CD4-positive, alpha-beta memory T cell (primary cell): ENCODE data around the gene MCF2L. TPM values are rescaled to one million over a fixed set of nuclear protein-coding genes. Genes with fewer than 3 reads are reported as not detected.

Experiments used
- CTCF ChIA-PET: fragments of 350-600 bp; sonication (Branson Sonifier 250); formaldehyde crosslinking; loops from one replicate; lab custom pipeline; 2021; ENCODE audit warnings: inconsistent platforms; ENCODE audit not compliant: partially characterized antibody; lab: Charles Lee
- POLR2A ChIA-PET: fragments of 350-600 bp; sonication (Branson Sonifier 250); formaldehyde crosslinking; loops from one replicate; lab custom pipeline; 2021; ENCODE audit not compliant: partially characterized antibody; lab: Charles Lee
- DNase-seq, 5 donors: peaks; one replicate each; pipeline versions ENCODE4 v3.0.0 to v3.0.0-alpha.2; 2020 to 2022; ENCODE audit warnings: mixed read lengths in 1 of 5
- H3K27ac ChIP-seq: one replicate; pipeline ENCODE4 v1.7.0; 2013; ENCODE audit warnings: low read depth, low read length
- H3K27me3 ChIP-seq: 2 replicates; pipeline ENCODE4 v1.7.0; 2013; ENCODE audit warnings: mild to moderate bottlenecking, low read length, moderate library complexity; ENCODE audit not compliant: insufficient read depth
- H3K36me3 ChIP-seq: 2 replicates; pipeline ENCODE4 v1.7.0; 2013; ENCODE audit warnings: mild to moderate bottlenecking, low read length, moderate library complexity; ENCODE audit not compliant: insufficient read depth
- H3K4me1 ChIP-seq: 2 replicates; pipeline ENCODE4 v1.7.0; 2013; ENCODE audit warnings: mild to moderate bottlenecking, low read length, moderate library complexity; ENCODE audit not compliant: insufficient read depth
- H3K4me3 ChIP-seq, 2 donors: one replicate each; pipeline ENCODE4 v1.7.0; 2013; ENCODE audit warnings: low read length in 2 of 2, mild to moderate bottlenecking in 1 of 2
- H3K9me3 ChIP-seq, 2 donors: one replicate each; pipeline ENCODE4 v1.7.0; 2013; ENCODE audit warnings: low read length in 2 of 2, control low read depth in 1 of 2; ENCODE audit not compliant: control insufficient read depth in 1 of 2
- H3K27ac Mint-ChIP-seq, 7 donors: one replicate each; pipeline ENCODE4 v1.8.0; 2020 to 2021; ENCODE audit warnings: mixed read lengths in 7 of 7, mild to moderate bottlenecking in 6 of 7, inconsistent platforms in 3 of 7, moderate library complexity in 3 of 7
- H3K27me3 Mint-ChIP-seq, 2 donors: one replicate each; pipeline ENCODE4 v1.8.0; 2020 to 2021; ENCODE audit warnings: mixed read lengths in 2 of 2
- H3K36me3 Mint-ChIP-seq, 2 donors: one replicate each; pipeline ENCODE4 v1.8.0; 2020 to 2021; ENCODE audit warnings: mixed read lengths in 2 of 2, inconsistent platforms in 1 of 2, mild to moderate bottlenecking in 1 of 2
- H3K4me1 Mint-ChIP-seq, 4 donors: one replicate each; pipeline ENCODE4 v1.8.0; 2020 to 2021; ENCODE audit warnings: mixed read lengths in 4 of 4, mild to moderate bottlenecking in 1 of 4
- H3K4me3 Mint-ChIP-seq, 8 donors: one replicate each; pipeline ENCODE4 v1.8.0; 2020 to 2021; ENCODE audit warnings: mixed read lengths in 8 of 8, mild to moderate bottlenecking in 7 of 8, moderate library complexity in 6 of 8, inconsistent platforms in 3 of 8
- H3K9me3 Mint-ChIP-seq, 8 donors: one replicate each; pipeline ENCODE4 v1.8.0; 2020 to 2021; ENCODE audit warnings: mixed read lengths in 8 of 8, mild to moderate bottlenecking in 5 of 8, inconsistent platforms in 3 of 8, moderate library complexity in 1 of 8
- intact Hi-C: fragments of 100-400 bp; cut with micrococcal nuclease; formaldehyde crosslinking; loops from one replicate; pipeline ENCODE4 v1.15.1; 2023
- polyA plus RNA-seq, 2 donors: library from polyadenylated mRNA; unstranded; fragments of 300-500 nt; fragmentation: Illumina TruSeq; gene quantifications; one replicate each; pipeline ENCODE4 v1.2.3, GENCODE V29; 2021
- total RNA-seq, 2 experiments: library from RNA; stranded (reverse); gene quantifications; one replicate each; pipeline ENCODE4 v1.2.3, GENCODE V29; 2021

The MCF2L gene
- total and polyA plus RNA-seq, 4 experiments from 2014 or later: 0.15 to 18.9 (median 10.4) TPM

DNA sequence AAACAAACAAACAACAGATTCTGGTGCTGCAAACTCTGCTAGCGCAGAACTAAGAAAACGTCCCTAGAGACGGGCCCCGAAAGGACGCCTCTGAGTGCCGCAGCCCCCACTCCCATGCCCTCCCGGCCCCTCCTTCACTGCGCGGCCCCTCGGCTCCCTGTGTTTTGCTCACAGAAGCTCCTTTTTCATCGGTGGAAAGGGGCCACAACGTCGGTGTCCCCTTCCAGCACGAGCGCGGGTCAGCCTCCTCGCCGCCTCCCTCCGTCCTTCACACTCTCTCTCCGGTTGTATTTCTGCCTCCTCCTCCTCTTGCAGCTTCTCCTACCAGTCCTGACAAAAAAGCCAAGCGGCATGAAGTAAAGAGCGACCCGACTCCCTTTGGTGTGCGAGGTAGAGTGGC is 121.8 kb downstream of the MCF2L start:
- ChIA-PET POLR2A (no interaction called here), CTCF (no interaction called here)
- Histone ChIP-seq H3K4me3 (no peak overlapping the region), H3K27me3 (no peaks in the 10 kb centered on the region), H3K36me3 (no peaks in the 10 kb centered on the region), H3K27ac (no peak overlapping the region), H3K4me1 (no peaks in the 10 kb centered on the region), H3K9me3 (no peaks in the 10 kb centered on the region)
- no peak for DNase-seq
- intact Hi-C loops: no loop called here
- H3K36me3 Mint-ChIP-seq: peaks cover 2 to 3% of the 10 kb centered on the region in 2 donors
- no peaks in the 10 kb centered on the region for H3K4me1 Mint-ChIP-seq
- no peaks in the 10 kb centered on the region for H3K9me3 Mint-ChIP-seq
- H3K4me3 Mint-ChIP-seq: no peak overlapping the region
- no peak overlapping the region for H3K27ac Mint-ChIP-seq
- H3K27me3 Mint-ChIP-seq: no peaks in the 10 kb centered on the region

DNA sequence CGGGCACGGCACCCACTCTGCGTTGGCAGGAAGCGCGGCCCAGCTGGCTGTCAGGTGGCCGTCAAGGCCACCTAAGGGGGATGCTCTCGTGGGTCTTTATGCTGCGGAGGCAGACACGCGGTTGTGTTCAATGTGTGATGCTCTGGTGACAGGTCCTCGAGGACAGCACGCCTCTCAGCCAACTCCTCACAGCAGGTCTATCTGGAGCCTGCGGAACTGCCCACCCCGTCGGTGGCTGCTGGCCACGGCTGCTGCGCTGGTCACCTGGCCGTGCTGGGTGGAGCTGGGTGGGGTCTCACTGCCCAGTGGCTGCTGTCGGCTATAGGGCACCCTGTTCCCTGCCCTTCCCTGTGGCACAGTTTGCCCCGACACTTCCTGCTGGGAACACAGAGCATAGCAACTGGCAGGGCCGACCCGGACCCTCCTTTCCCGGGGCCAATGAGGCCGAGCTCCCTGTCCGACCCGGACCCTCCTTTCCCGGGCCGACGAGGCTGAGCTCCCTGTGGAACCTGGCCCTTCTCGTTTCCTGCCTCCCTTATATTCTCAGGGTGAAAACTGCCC is 122.3 kb downstream of the MCF2L start:
- no peaks in the 10 kb centered on the region for H3K4me1 Mint-ChIP-seq
- Histone ChIP-seq H3K36me3 (no peaks in the 10 kb centered on the region), H3K27ac (no peak overlapping the region), H3K27me3 (no peaks in the 10 kb centered on the region), H3K9me3 (no peaks in the 10 kb centered on the region), H3K4me3 (no peak overlapping the region), H3K4me1 (no peaks in the 10 kb centered on the region)
- no peak for DNase-seq
- intact Hi-C loops: no loop called here
- no peak overlapping the region for H3K4me3 Mint-ChIP-seq
- ChIA-PET POLR2A (no interaction called here), CTCF (no interaction called here)
- H3K9me3 Mint-ChIP-seq: no peaks in the 10 kb centered on the region
- H3K27ac Mint-ChIP-seq: no peak overlapping the region
- no peaks in the 10 kb centered on the region for H3K27me3 Mint-ChIP-seq
- H3K36me3 Mint-ChIP-seq: peaks cover 2 to 3% of the 10 kb centered on the region in 2 donors

DNA sequence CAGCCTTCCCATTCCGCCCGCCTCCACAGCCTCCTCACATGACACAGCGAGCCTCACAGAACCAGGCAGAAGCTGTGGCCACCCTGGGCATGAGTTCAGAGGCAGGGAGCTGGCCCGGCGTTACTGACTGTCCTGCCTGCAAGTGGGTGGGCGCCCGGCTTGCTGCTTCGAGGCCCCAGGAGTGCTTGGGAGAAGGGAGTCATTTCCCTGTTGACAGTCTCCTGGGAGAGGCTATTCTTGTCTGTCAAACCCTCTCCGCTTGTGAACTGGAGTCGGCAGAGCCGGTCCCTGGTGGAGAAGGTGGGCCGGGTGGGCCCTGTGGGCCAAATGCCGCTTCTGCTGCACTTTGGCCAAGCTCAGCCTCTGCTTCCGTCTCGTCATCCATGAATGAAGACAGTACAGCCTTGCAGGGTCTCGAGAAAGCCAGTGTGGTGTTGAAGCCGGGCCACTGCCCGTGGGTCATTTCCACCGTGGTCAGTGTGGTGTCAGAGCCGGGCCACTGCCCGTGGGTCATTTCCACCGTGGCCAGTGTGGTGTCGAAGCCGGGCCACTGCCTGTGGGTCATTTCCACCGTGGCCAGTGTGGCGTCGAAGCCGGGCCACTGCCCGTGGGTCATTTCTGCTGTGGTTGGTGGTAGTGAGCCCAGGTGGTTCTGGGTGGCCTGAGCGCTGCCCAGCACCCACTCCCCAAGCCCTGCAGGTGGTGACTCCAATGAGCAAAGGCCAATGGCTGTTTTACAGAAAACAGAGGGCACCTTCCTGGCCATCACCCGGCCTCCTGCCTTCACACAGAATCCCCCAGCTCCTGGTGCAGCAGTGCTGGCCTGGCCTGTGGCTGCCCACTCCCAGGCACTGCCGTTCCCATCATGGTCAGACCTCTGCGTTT is 123.1 kb downstream of the MCF2L start:
- intact Hi-C loops: no loop called here
- CTCF ChIA-PET: no interaction called here
- no peaks in the 10 kb centered on the region for H3K27me3 ChIP-seq
- Mint-ChIP-seq H3K27ac (no peak overlapping the region), H3K9me3 (no peaks in the 10 kb centered on the region), H3K36me3 (peaks cover 2 to 3% of the 10 kb centered on the region in 2 donors), H3K4me3 (no peak overlapping the region), H3K4me1 (no peaks in the 10 kb centered on the region), H3K27me3 (no peaks in the 10 kb centered on the region)
- H3K9me3 ChIP-seq: no peaks in the 10 kb centered on the region
- H3K27ac ChIP-seq: no peak overlapping the region
- POLR2A ChIA-PET: no interaction called here
- no peak overlapping the region for H3K4me3 ChIP-seq
- DNase-seq: no peak
- H3K36me3 ChIP-seq: no peaks in the 10 kb centered on the region
- no peaks in the 10 kb centered on the region for H3K4me1 ChIP-seq

DNA sequence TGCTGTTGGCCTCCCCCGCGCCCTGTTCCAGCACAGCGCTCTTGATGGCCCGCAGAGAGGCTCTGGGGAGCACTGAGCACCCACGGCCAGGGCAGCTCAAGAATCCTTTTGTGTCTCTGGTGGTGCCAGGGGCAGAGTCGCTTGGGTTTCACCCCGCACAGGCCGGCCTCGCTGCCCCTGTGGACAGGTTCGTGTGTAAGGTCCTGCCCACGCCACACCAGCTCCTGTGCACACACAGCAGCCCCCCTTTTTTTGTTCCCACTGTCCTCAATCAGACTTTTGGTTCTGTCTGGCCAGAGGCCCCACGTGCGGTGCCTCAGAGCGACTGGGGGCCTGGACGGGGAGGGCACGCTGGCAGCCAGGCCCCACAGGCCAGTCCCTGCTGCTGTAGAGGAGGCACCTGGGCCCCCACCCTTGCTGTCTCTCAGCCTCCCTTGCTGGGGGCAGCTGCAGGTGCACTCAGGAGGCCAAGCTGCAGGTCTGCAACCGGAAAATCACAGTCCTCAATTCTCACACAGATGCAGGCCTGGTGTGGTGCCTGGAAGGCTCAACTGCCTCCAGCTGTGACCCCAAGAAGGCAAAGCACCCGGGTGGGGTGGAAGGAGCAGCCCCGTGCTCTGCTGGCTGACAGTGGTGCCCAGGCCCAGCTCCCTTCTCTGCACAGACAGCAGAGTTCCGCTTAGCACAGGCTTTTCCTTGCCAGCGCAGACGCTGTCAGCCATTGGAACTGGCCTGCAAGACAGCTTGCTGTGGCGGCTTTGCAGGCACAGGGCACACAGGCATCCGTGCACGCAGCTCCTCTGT is 124.0 kb downstream of the MCF2L start:
- Mint-ChIP-seq H3K4me3 (no peak overlapping the region), H3K9me3 (no peaks in the 10 kb centered on the region), H3K27me3 (no peaks in the 10 kb centered on the region), H3K36me3 (peaks cover 2 to 3% of the 10 kb centered on the region in 2 donors), H3K27ac (no peak overlapping the region), H3K4me1 (no peaks in the 10 kb centered on the region)
- Histone ChIP-seq H3K27me3 (no peaks in the 10 kb centered on the region), H3K4me1 (no peaks in the 10 kb centered on the region), H3K36me3 (no peaks in the 10 kb centered on the region), H3K4me3 (no peak overlapping the region), H3K27ac (no peak overlapping the region), H3K9me3 (no peaks in the 10 kb centered on the region)
- no peak for DNase-seq
- ChIA-PET CTCF (no interaction called here), POLR2A (no interaction called here)
- intact Hi-C loops: no loop called here

DNA sequence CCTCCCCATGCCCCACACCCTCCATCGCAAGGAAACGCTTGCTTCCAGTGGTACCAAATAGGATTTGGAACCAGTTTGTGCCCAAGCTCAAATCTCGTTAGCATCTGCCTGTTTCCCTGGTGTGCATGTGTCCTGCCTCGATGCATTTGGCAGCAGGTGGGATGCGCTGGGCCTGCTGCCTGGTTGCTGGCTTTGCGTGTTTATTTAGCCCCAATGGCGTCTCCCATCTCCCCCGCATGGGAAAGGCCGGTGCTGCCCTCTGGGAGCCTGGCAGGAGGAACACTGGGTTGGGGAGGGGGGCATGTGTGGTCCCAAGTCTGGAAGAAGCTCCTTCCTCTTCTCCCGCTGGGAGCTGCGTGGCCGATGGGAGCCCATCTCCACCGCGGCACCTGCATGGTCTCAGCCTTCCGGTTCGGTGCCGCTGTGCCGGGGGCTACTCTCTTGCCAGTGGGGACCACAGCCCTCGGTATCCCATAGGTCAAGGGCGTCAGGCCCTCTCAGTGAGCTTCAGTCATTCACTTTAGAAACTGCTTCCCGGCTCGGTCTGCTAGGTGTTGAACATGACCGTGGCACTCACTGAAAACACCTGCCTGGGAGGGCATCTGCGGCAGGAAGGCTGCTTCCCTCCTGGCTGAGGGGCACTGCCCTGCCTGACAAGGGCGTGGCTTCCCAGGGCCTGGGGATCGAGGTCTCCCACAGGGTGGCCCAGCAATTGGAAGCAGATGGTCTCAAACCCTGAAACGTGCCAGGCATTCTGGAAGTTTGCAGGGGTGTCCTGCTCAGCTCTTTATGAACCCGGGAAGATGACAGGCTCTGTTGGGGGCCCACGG is 124.8 kb downstream of the MCF2L start:
- Histone ChIP-seq H3K9me3 (no peaks in the 10 kb centered on the region), H3K27me3 (no peaks in the 10 kb centered on the region), H3K27ac (no peak overlapping the region), H3K36me3 (no peaks in the 10 kb centered on the region), H3K4me3 (no peak overlapping the region), H3K4me1 (no peaks in the 10 kb centered on the region)
- H3K4me1 Mint-ChIP-seq: no peaks in the 10 kb centered on the region
- CTCF ChIA-PET: no interaction called here
- H3K36me3 Mint-ChIP-seq: peaks cover 1 to 2% of the 10 kb centered on the region in 2 donors
- H3K27ac Mint-ChIP-seq: no peak overlapping the region
- no peaks in the 10 kb centered on the region for H3K27me3 Mint-ChIP-seq
- no peak overlapping the region for H3K4me3 Mint-ChIP-seq
- H3K9me3 Mint-ChIP-seq: no peaks in the 10 kb centered on the region
- intact Hi-C loops: no loop called here
- POLR2A ChIA-PET: no interaction called here
- no peak for DNase-seq

DNA sequence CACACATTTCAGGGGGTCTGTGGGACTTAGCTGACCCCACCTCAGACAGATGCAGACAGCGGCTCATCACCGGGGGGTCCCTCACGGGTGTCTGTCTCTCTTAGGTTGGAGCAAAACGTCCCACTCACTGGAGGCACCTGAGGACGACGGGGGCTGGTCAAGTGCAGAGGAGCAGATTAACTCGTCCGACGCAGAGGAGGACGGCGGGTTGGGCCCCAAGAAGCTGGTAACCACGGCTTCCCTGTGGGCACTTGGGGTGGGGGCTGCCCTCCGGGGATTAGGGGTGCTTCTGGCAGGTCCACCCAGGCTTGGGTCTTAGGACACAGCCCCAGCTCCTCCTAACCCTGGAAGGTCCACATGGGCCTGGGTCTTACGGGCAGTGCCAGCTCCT is 125.4 kb downstream of the MCF2L start:
- Histone ChIP-seq H3K36me3 (no peaks in the 10 kb centered on the region), H3K9me3 (no peaks in the 10 kb centered on the region), H3K27ac (no peak overlapping the region), H3K4me3 (no peak overlapping the region), H3K4me1 (no peaks in the 10 kb centered on the region), H3K27me3 (no peaks in the 10 kb centered on the region)
- Mint-ChIP-seq H3K4me3 (no peak overlapping the region), H3K9me3 (no peaks in the 10 kb centered on the region), H3K4me1 (no peaks in the 10 kb centered on the region), H3K27me3 (no peaks in the 10 kb centered on the region), H3K36me3 (peaks cover 0 to 2% of the 10 kb centered on the region in 2 donors), H3K27ac (no peak overlapping the region)
- ChIA-PET CTCF (no interaction called here), POLR2A (no interaction called here)
- DNase-seq: no peak
- intact Hi-C loops: no loop called here
